ENCODE results near the gene RFX6.

DNA sequence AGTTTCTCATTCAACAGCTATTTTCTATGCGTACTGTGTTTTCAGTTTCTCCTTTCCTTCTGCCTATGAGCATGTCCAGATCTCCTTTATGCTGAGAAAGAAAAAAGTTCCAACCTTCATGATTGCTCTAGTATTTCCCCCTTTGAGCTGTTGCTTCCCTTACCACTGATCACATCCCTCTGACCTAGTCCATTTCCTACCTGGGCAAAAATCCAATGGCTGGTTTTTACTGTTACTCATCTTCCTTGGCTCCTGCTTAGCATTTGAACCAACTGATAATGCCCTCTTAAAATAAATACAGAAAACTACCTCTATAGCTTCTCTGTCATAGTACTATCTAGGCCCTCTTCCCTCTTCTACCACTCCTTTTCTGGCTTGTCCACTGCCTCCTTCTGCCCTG is 6.0 kb downstream of the RFX6 start:
- TF ChIP-seq CTCF (IDR thresholded peaks at IDR 0.05; ENCODE audit: poor library complexity) (no peak), EZH2phosphoT487 (IDR thresholded peaks at IDR 0.05; ENCODE audit: low read depth, severe bottlenecking, unreplicated experiment) (no peak)

Data from hepatocyte (in vitro differentiated cells).